SK-MEL-5 (cell line): Measurements from ENCODE around the gene PPP2R2C. TPM values are rescaled to one million over a fixed set of nuclear protein-coding genes. Genes with fewer than 3 reads are reported as not detected.

ENCODE experiments used
- DNase-seq: peaks from one replicate; pipeline ENCODE4 v3.0.0-alpha.2; 2016; ENCODE audit warnings: low read depth, low spot score
- in situ Hi-C: cut with HindIII; loops from 2 replicates; pipeline ENCODE4 v1.10.0; 2016; ENCODE audit warnings: low sequenced_read_pairs, high pct_unique_total_duplicates, low pct_unique_long_range_greater_than_20kb
- total RNA-seq: library from RNA; depleted of rRNA; stranded (reverse); fragments of >200 nt; shearing (Covaris generic); gene quantifications from 2 replicates; pipeline ENCODE4 v1.2.3, GENCODE V29; 2014

Gene PPP2R2C
- total RNA-seq, 1 experiment from 2014 or later = 0.55 TPM

DNA sequence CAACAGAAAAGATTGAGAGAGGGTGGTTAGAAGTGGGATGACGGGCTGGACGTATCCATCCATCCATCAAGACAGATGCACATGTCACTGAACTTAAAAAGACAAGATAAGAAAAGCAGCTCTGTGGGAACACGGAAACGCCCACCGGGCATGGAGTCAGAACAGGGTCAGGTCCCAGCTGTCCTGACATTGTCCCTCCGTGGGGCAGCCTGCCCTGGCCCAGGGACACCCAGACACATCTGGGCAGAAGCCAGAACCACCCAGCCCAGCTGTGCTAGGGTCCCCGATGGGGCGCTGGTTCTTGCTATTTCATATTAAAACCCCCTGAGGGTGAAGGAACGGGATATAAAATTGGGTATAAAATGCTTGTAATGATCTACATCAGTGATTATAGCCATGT, 88.5 kb downstream of the PPP2R2C start:
- in situ Hi-C loops = loop anchor here (25.0 kb wide), 1 partner anchor 122 kb away; the partner anchor contains the start of gene WFS1
- DNase-seq = no peak

GRCh38 chr4:6383009-6383404, 89.4 kb downstream of the PPP2R2C start:
- in situ Hi-C loops = loop anchor here (25.0 kb wide), 1 partner anchor 121 kb away; the partner anchor contains the start of gene WFS1
- no peak for DNase-seq

- in situ Hi-C loops = loop anchor here (25.0 kb wide), 1 partner anchor 119 kb away; the partner anchor contains the start of gene WFS1
- no peak for DNase-seq
These were observed 90.8 kb downstream of the PPP2R2C start for GRCh38 chr4:6381571-6382123.

DNA sequence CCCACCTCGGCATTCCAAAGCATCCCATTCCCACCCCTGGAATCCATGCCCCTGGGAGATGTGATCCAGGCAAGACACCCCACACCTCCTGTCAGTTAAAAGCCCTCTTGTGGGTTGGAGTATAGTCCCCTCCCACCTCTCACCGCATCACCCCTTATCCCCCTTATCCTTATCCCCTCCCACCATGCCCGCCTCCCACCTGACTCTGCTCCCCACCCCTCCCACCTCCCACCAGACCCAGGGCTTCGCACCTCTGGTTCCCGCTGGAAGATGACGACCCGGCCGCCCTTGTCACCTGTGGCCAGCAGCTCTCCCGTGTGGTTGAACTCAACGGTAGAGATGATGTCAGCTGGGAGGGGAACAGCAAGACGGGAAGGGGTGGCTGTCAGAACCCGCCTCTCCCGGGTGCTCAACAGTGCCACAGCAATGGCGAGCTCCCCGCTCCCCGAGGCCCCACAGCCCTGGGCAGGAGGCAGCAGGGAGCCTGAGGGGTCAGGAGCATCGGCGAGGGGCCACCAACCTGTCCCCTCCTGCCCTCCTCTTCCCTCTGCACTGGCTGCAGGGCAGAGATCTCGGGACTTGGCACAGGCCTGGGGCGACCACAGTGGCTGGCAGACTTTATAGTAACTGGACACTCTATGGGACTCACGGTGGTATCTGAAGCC, 91.5 kb downstream of the PPP2R2C start:
- in situ Hi-C loops = loop anchor here (25.0 kb wide), 1 partner anchor 119 kb away; the partner anchor contains the start of gene WFS1
- DNase-seq = no peak

DNA sequence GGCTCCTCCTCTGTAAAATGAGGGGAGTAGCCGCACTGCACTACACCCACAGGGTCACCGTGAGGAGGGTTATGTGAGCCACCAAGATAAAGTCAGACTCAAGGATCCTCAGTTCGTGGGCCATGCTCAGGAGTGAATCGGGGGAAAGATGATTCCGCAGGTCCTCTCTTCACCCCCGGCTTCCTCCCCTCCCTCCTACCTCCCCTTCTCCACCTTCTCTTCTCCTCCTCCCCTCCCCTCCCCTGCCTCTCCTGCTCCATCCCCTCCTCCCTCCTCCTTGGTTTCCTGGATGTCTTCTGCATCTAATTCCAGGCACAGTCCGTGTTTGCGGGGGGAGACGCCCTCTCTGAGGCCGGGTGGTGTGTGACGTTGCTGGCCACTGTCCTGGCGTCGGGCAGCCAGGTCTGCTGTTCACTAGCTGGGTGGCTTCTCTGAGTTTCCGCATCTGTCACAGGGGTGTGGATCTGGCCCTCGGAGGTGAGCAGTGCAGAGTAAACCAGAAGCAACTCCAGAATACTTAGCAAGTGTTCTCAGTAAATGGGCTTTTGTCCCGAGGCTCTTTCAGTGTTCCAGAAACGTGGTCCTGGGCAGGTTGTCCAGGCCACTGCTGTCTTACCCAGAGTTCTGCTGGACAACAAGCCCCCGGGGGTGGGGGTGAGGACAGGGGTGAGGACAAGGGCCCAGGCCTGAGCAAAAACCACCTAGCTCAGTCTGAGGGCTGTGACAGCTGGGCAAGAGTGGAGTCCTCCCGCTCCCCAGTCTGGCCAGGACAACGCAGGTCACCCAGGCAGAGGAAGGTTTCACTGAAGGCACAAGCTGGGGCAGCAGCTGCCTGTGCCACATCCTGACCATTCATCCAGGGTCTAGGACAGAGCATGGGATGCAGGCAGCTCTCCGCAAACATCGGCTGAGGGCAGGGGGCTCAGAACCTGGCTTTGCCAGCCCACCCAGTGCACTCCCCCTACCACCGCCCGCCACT, 92.4 kb downstream of the PPP2R2C start:
- in situ Hi-C loops = loop anchor here (25.0 kb wide), 1 partner anchor 118 kb away; the partner anchor contains the start of gene WFS1
- no peak for DNase-seq

DNA sequence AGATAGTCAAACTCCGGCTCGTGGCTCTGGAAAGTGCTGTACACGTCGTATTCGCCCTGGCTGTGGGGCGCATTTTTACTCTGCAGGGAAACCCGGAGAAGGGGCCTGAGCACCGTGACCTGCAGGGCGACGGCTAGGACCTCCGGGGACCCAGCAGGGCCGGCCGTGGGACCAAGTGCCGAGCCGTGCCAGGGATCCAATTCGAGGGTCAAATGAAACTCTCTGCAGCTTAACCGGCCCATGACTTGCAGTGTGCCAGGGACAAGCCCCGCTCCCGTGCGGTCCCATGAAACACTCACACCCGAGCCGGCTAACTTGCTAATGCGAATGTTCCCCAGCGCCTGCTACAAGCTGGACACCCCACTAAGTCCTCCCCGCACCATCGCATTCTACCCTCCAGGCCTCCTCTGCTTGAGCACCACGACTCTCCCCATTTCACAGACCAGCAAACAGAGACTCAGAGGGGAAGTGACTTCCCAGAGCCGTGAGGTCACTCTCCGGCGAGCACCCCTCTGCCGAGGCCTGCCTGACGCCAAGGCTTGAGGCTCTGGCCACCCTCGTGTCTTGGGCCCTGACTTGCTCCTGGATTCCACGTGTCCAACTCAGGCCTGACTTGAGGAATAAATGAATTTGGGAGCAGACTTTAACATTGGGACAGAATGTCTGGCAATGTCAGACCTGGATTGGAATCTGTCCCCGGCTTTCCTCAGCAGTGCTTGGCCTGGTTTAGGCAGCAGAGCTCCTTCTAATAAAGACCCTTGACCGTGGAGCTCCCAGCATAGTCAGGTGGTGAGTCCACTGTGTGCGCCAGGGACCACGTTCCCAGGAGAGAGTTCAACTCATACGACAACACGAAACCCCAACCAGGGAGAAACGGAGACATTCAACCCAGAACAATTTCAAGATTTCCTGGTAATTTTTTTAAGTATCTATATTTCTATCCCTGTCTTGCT, 93.6 kb downstream of the PPP2R2C start:
- in situ Hi-C loops = loop anchor here (25.0 kb wide), 1 partner anchor 116 kb away; the partner anchor contains the start of gene WFS1
- DNase-seq = no peak

- in situ Hi-C loops = loop anchor here (25.0 kb wide), 1 partner anchor 116 kb away; the partner anchor contains the start of gene WFS1
- DNase-seq = no peak
These were observed 94.6 kb downstream of the PPP2R2C start for GRCh38 chr4:6377626-6378492.

- in situ Hi-C loops = loop anchor here (25.0 kb wide), 1 partner anchor 113 kb away; the partner anchor contains the start of gene WFS1
These were observed 96.7 kb downstream of the PPP2R2C start for GRCh38 chr4:6375620-6376295.

GRCh38 chr4:6374575-6374974, 97.8 kb downstream of the PPP2R2C start:
- DNase-seq = no peak
- in situ Hi-C loops = no loop called here

More at GRCh38 chr4:6375620-6376295, 96.7 kb downstream of the PPP2R2C start:
- no peak for DNase-seq

- in situ Hi-C loops = no loop called here
- no peak for DNase-seq
These were observed 98.6 kb downstream of the PPP2R2C start for GRCh38 chr4:6373541-6374410.

DNA sequence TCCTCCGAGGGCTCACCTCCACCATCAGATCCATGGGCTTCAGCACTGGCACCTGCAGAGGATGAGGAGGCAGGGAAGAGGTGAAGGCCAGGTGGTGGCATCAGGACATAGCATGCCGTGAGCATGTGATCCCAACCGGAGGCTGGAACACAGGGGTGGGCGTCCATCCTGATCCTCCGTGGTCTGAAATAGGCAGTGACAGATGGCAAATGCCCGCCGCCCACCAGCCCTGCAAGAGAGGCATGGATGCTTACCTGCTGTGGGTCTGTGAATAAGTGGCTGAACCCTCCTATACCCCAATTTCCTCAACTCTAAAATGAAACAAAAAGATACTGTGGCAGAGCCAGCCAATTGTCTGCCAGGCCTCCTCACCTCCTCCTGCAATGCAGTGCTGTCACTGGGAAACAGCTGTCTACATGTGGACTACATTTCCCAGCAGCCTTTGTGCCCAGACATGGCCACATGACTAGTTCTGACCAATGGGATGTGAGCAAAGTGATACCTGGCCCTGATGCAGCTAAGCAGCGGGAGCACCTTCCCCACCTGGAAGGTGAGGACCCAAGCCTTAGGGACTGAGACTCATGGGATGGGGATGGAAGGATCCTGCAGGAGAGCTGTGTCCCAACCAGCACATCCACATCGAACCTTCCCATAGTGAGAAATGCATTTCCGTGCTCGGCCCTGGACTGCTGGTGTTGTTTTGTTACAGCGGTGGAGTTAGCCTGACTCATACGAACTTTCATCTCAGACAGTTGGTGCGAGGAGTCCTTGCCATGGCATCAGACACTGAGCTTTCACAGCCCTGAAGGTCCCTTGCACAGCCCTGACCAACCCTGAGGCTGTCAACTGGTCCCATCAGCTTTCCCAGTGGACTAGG, 99.5 kb downstream of the PPP2R2C start:
- peak; percentile 67 for DNase-seq
- in situ Hi-C loops = no loop called here

DNA sequence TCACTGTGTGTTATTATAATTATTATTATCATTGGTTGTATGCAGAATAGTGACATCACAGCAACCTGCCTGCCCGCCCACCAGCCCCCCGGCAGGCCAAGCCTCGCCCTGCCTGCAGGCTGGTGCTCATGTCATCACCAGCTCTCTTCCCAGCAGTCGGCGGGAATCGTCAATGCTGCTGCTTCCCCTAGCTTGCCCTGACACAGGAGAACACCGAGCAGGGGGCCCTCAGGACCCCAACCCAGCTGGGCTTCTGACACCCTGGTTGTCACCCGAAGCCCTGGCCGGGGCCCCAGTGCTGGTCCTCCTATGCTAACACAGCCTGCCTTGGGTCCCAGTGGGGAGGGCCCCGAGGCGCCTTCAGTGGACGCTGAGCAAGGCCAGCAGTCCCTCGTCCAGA, 100.6 kb downstream of the PPP2R2C start:
- in situ Hi-C loops = no loop called here
- DNase-seq = no peak

DNA sequence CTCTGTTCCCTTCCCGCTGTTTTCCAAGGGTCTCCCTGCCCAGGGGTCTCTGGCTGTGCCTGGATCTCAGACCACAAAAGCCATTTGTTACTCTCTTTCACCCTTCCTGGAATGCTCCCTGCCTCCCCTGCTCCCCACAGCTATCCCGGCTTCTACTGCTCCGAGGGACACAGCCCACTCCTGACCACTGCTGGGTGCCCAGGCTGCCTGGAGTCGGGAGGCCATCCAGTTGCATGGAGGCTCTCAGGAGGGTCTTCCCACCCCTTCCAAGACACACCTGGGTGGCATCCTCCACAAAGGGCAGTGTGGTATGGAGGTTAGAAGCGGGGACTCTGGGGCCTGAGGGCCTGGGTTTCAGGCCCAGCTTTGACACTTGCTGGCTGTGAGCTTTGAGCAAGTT, 101.1 kb downstream of the PPP2R2C start:
- in situ Hi-C loops = no loop called here

More for the DNA sequence above, 101.1 kb downstream of the PPP2R2C start:
- DNase-seq = no peak
